Endothelial cell of umbilical vein (primary cell): ENCODE measurements around the gene CERK.

ENCODE experiments used
- EZH2 ChIP-seq: IDR thresholded peaks from 2 replicates; pipeline ENCODE4 v1.6.1; 2012; ENCODE audit warnings: borderline replicate concordance, low read depth, mild to moderate bottlenecking, moderate library complexity, low read length, inconsistent platforms; ENCODE audit not compliant: severe bottlenecking
- POLR2A ChIP-seq: IDR thresholded peaks from 2 replicates; pipeline ENCODE4 v1.6.1; 2012; ENCODE audit warnings: low read depth, mild to moderate bottlenecking, control low read depth, low read length
- POLR2AphosphoS5 ChIP-seq: IDR thresholded peaks from 2 replicates; pipeline ENCODE4 v1.6.1; 2012; ENCODE audit warnings: low read depth, mild to moderate bottlenecking, control low read depth, low read length, moderate library complexity; ENCODE audit not compliant: insufficient read depth
- TF ChIP-seq, protein P1 (sequence below), 2 donors: IDR thresholded peaks; 1 replicate in 1 of 2; 2 replicates in 1 of 2; pipeline ENCODE4 v1.5.1; 2011; ENCODE audit warnings: low read length in 2 of 2, mild to moderate bottlenecking in 2 of 2, moderate library complexity in 2 of 2, control low read depth in 1 of 2, inconsistent platforms in 1 of 2, low read depth in 1 of 2; ENCODE audit not compliant: insufficient read depth in 1 of 2; ENCODE audit errors: extremely low read depth in 1 of 2

DNA sequence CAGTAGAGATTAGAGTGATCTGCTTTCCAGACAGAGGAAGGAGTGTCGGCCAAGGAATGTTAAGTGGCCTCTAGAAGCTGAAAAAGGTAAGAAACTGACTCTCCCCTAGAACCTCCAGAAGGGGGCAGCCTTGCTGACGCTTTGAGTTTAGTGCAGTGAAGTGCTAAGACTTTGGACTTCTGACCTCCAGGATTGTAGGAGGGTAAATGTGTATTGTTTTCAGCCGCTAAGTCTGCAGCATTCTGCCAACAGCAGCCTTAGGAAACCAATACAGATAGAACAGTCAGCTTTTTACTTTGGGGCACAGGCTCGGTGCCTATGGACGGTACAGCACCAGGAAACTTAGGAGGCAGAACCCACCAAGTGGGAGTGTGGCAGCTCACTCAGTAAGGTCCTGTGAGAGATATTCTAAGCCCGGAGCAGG is 20.8 kb upstream of the CERK start:
- TF ChIP-seq POLR2A (no peak), EZH2 (no peak), POLR2AphosphoS5 (peak; percentile 30)
- TF ChIP-seq, protein P1, sequence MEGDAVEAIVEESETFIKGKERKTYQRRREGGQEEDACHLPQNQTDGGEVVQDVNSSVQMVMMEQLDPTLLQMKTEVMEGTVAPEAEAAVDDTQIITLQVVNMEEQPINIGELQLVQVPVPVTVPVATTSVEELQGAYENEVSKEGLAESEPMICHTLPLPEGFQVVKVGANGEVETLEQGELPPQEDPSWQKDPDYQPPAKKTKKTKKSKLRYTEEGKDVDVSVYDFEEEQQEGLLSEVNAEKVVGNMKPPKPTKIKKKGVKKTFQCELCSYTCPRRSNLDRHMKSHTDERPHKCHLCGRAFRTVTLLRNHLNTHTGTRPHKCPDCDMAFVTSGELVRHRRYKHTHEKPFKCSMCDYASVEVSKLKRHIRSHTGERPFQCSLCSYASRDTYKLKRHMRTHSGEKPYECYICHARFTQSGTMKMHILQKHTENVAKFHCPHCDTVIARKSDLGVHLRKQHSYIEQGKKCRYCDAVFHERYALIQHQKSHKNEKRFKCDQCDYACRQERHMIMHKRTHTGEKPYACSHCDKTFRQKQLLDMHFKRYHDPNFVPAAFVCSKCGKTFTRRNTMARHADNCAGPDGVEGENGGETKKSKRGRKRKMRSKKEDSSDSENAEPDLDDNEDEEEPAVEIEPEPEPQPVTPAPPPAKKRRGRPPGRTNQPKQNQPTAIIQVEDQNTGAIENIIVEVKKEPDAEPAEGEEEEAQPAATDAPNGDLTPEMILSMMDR (IDR thresholded peaks at IDR 0.05; ENCODE audit: extremely low read depth in 1 of 2, insufficient read depth in 1 of 2, low read depth in 1 of 2, low read length in 2 of 2) = peak; percentile 79 to 84
